ENCODE measurements around the gene RRN3. TPM values are rescaled to one million over a fixed set of nuclear protein-coding genes. Genes with fewer than 3 reads are reported as not detected.
"Not testable (repeated sequence)": the region's sequence is repeated elsewhere in the genome, so short reads cannot be mapped to it uniquely, and the experiment has no call there.

RRN3 gene
- total RNA-seq, 1 donor from 2014 or later, result 25.5 TPM

DNA sequence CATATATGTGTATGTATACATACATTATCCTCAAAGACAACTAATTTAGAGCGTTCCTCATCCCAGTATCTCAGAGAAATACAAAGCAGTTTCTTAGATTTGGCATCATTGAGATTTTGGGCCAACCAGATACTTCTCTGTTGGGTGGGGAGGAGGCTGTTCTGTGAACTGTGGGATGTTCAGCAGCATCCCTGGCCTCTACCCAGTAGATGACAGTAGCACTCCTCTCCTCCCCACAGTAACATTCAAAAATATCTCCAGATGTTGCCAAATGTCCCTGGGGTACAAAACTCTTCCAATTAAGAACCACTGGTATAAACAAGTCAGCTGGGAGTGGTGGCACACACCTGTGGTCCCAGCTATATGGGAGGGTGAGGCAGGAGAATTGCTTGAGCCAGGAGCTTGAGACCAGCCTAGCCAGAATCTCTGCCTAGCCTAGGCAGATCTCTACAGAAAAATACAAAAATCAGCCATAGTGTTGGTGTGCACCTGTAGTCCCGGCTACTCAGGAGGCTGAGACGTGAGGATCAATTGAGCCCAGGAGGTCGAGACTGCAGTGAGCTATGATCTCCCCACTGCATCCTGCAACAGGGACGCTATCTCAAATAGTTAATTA is 6.4 kb upstream of the RRN3 start:
- not testable (repeated sequence) for DNase-seq (ENCODE audit: low spot score)

GRCh38 chr16:15099366-15099909 is 5.4 kb upstream of the RRN3 start:
- not testable (repeated sequence) for DNase-seq (ENCODE audit: low spot score)

DNA sequence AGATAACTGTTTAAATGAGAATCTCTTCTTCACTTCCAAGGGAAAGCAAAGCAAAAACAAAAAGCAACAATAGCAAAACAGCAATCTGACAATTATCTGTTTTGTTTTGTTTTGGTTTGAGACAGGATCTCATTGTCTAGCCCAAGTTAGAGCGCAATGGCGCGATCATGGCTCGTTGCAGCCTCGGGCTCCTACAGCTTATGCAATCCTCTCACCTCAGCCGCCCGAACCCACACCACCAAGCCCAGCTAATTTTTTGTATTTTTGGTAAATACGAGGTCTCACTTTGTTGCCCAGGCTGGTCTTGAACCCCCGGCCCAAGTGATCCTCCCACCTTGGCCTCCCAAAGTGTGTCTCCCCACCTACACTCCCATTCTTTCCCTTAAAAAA is 2.5 kb upstream of the RRN3 start:
- not testable (repeated sequence) for DNase-seq (ENCODE audit: low spot score)

GRCh38 chr16:15093571-15093954 is 509 bp downstream of the RRN3 start:
- DNase-seq (ENCODE audit: low spot score), result not testable (repeated sequence)

DNA sequence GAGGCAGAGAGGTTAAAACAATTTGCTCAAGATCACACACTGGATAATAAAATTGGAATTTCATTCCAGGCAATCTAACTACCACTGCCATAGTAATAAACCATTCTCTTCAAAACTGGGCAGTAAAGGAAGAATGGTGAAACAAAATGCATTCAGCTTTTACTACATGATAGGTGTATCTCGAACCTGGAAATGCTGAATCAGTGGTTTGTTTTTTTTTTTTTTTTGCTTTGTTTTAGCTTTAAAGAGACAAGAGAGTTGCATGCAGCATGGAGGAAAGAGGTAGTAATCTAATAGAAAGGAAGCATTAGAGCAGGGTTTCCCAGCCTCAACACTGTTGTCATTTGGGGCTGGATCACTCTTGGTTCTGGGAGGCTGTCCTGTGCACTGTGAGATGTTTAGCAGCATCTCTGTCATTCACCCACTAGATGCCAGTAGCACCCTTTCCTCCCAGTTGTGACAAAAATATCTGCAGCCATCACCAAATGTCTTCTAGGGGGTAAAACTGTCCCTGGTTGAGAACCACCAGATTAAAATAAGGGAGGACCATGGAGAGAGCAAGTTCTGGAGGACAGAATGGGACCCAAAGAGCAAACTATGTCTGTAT is 3.3 kb downstream of the RRN3 start:
- not testable (repeated sequence) for DNase-seq (ENCODE audit: low spot score)

DNA sequence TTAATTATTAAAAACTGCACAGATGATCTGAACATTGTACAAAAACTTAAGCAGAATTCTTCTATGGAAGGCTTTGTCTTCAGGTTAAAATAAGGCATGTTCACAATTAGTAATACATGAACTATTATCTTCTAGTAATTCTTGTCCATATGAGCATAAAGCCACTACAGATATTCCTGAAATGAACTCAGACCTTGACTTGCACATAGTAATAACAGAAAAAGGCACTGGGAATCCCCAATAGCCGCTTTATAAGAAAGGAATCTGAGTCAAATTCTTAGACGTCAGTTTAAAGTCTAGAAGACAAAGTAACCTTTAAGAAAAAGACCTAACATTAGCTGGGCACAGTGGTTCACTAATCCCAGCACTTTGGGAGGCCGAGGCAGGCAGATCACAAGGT is 11.3 kb downstream of the RRN3 start:
- DNase-seq (ENCODE audit: low spot score), result not testable (repeated sequence)

DNA sequence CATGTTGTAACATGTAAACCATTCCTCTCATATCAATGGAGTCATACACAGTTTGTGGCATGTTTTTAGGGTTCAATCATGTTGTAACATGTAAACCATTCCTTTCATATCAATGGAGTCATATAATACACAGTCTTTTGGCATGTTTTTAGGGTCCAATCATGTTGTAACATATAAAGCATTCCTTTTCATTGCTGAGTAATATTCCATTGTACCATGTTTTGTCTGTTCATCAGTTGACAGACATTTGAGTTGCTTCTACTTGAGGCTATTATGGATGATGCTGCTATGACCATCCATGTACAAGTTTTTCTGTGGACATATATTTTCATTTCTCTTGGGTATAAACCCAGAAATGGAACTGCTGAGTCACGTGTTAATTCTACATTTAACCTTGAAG is 13.2 kb downstream of the RRN3 start:
- DNase-seq (ENCODE audit: low spot score), result not testable (repeated sequence)

GRCh38 chr16:15076161-15076560 is 17.9 kb downstream of the RRN3 start:
- DNase-seq (ENCODE audit: low spot score), result not testable (repeated sequence)

DNA sequence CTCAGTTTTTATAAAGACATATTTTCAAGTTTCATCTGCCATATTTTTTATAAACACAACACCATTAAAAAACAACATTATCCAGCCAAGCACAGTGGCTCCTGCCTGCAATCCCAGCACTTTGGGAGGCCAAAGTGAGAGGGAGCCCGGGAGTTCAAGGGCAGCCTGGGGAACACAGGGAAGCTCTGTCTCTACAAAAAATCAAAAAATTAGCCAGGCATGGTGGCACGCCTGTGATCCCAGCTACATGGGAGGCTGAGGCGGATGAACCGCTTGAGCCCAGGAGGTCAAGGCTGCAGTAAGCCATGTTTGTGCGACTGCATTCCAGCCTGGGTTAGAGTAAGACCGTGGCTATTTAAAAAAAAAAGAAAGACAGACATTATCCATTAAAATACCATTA is 21.0 kb downstream of the RRN3 start:
- no peak for DNase-seq (ENCODE audit: low spot score)

GRCh38 chr16:15071916-15072769 is 21.9 kb downstream of the RRN3 start:
- DNase-seq (ENCODE audit: low spot score), result not testable (repeated sequence)

- DNase-seq (ENCODE audit: low spot score), result not testable (repeated sequence)
These were observed 23.1 kb downstream of the RRN3 start for GRCh38 chr16:15071013-15071412.

GRCh38 chr16:15066690-15067089 is 27.4 kb downstream of the RRN3 start:
- not testable (repeated sequence) for DNase-seq (ENCODE audit: low spot score)

DNA sequence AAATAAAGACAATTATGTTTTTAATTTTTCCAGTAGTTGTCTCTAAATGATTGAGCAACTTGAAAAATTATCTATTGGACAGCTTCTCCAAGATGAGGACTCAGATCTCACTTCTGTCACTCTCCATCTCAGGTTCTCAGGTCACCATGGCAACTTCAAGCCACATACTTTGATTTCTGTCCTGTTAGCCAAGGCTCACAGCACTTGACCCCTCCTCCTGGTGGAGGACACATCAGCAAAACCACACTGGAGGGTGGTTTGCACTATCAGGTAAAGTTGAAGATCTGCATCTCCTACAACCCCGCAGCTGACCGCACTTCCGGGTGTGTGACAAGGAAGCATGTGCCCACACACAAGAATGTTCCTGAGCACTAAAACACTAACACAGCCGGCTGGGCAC is 28.1 kb downstream of the RRN3 start:
- DNase-seq (ENCODE audit: low spot score), result not testable (repeated sequence)

GRCh38 chr16:15062085-15062810 is 31.8 kb downstream of the RRN3 start:
- not testable (repeated sequence) for DNase-seq (ENCODE audit: low spot score)

DNA sequence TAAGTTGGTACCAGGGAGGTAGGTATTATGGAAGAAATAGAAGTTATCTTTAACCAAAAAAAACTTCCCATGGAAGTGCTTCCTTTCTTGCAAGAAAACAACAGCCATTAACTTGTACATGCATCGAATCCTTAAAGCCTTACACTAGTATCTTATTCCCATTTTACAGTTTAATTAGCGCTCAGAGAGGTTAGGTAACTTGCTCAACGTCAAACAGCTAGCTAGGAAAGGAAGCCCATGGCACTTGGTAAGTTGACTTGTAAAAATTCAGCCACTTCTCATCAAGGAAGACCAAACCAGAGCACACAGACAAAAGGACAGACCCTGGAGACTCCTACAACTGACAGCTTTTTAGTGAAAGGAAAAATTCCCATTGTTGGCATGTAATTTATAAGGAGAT is 34.7 kb downstream of the RRN3 start:
- no peak for DNase-seq (ENCODE audit: low spot score)

DNA sequence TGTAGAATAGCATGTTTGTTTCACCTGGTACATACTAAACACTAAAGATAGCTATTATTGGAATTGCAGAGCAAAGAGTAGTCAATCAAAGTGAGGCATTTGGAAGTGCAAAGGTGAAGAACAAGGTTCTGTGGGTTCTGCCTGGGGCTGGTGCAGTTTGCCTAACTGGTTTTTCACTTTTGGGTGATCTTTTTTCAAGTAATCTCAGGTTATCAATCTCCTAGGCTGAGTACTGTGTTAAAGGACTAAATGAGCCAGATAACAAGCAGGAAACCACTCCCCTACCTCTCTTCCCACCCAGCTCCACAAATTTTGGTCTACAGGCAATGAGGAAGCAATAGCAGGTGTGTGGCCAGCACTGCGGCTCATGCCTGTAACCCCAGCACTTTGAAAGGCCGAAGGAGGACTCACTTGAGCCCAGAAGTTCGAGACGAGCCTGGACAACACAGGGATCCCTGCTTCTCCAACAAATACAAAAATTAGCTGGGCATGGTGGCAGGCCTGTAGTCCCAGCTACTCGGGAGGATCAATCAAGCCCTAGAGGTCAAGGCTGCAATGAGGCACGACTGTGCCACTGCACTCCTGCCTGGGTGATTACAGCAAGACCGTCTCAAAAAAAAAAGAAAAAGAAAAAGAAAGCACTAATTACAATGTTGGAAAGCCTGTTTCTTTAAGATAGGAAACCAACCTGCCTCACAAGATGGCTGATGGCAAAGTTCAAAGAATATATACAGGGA is 36.2 kb downstream of the RRN3 start:
- DNase-seq (ENCODE audit: low spot score), result no peak

DNA sequence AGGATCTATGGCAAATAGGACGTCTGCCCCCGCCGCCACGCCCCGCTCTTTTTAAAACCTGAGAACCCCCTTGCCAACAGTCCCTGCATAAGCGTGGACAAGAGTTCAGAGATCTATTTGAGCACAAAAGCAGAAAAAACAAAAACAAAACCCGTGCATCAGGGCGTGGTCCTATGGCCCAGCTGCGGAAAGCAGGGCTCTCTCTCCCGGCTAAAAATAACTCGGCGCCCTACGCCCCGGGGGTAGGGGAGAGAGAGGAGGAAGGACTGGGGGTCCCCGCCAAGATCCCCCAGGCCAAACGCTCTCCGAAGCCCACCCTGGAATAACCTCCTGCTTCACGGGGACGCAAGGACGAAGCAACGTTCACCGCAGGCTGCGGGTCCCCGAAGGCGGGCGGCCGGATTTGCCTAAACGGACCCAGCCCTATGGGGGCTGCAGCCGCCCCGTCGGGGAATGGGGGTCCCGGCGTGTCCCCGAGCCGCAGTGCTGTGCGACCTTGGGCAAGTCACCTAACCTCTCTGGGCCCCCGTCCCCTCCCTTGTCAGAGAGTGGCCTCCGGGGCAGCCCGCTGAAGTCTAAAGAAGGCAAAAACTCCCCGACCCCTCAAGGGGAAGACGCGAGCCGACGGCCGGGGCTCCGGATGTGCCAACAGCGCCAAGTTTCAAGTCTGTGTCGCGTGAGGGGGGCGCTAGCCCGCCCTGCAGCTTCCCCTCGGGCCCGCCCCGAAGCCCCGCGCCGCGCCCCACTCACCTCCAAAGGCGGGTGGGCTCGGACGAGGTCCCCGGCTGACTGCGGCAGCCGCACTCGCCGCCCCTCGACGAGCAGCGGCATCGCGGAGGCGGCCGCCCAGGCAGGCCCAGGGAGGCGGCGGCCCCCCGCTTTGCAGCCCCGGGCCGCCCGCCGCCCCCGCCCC is 38.7 kb downstream of the RRN3 start:
- DNase-seq (ENCODE audit: low spot score), result no peak

DNA sequence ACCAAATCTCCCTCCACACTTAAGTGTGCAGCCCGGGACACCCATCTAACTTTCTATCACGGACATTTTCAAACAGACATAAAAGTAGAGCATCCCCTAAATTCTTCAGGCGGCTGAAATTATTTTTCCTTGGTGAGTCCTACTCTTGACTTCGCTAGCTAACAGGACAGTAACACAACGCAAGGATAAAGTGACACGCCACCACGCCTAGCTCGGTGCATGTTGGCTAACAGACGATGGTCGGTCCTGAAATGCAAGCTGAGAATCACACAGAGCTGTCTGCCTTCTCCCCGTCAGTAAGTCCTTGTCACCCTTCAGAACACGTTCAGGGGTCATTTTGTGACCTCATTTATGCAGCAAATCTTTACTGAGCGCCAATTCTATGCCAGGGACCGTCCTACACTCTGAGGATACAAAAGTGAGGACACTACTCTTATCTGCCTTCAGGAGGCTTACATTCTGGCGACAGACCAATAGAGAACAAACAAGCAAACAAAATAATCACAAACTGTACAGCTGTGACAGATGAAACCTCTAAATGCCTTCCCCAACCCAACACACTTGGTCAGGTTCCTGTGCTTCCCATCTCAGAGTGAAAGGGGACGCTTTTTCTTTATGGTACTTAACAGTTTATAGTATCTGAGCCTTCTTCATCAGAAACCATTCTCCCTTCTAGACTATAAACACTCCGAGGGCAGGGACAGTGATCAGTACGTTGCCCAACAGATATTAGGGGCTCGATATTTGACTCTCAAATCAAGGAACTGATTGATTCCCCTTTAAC is 39.5 kb downstream of the RRN3 start:
- DNase-seq (ENCODE audit: low spot score), result no peak

DNA sequence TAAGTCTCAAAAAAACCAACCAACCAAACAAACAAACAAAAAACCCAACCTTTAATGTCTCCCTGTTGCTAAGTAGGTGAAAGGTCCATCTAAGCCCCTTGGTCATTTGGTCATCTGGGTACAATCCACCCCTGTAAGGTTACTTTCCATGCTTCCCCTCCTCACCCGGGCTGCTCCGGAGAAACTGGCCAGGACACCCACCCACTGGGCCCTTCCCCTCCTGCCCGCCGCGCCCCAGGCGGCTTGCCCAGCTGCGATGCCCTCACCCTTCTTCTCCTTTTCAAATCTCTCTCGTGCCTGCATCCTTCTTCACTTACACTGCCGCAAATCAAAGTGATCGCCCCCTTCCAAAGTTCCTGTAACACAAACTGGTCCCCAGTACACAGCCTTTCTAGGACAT is 40.2 kb downstream of the RRN3 start:
- DNase-seq (ENCODE audit: low spot score), result no peak
